GM21737 (cell line): ENCODE data around the gene L3MBTL1.

Experiments used
- ATAC-seq: cut with Tn5 transposase; IDR thresholded peaks from one replicate; pipeline ENCODE4 v1.9.1; 2021; ENCODE audit warnings: mild to moderate bottlenecking, moderate library complexity; ENCODE audit not compliant: unreplicated experiment

L3MBTL1 gene

GRCh38 chr20:43507150-43508080 is at the start of gene L3MBTL1:
Gene L3MBTL1 (plus strand): TSS chr20:43507697. CDS start chr20:43513504, 5,807 bp downstream.
- no peak for ATAC-seq

- peak; percentile 4 for ATAC-seq
Measured at GRCh38 chr20:43458422-43458924, 49.0 kb upstream of the L3MBTL1 start.

DNA sequence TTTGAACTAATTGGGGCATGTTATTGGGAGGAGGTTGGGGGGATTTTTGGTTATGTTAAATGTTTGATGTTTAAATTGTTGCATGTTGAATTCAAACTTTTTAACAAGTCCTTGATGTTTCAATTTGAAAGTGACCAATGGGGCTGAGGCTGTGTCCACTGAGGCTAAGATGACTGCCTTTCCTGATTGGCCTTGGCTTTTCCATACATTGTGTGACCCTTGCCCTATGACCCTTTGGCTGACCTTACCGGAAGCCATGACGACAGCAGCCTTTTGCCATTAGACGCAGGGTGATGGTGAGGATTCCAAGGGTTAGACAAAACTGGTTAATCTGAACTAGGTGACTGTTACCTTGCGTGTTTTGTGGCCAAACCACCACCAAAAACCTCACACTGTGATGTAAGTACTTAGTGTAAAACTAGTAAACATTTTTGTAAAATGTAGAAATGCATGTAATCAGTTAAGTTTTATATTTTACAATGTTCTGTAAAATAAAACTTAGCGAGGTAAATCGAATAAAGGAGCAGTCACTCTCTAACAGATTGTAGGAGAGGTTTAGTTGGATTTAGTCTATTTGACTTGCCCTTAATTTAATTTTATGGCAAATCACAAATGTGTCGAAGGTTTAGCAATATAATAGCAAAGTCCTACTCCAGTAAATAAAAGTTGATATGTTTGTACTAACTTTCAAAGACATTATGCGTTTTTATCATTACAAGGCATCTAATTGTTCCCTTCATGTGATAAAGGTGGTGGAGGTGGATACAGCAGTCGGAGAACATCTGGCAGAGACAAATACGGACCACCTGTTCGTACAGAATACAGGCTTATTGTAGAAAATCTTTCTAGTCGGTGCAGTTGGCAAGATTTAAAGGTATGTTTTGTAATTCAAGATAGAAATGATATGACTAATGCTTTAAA is 48.2 kb upstream of the L3MBTL1 start:
- no peak for ATAC-seq

DNA sequence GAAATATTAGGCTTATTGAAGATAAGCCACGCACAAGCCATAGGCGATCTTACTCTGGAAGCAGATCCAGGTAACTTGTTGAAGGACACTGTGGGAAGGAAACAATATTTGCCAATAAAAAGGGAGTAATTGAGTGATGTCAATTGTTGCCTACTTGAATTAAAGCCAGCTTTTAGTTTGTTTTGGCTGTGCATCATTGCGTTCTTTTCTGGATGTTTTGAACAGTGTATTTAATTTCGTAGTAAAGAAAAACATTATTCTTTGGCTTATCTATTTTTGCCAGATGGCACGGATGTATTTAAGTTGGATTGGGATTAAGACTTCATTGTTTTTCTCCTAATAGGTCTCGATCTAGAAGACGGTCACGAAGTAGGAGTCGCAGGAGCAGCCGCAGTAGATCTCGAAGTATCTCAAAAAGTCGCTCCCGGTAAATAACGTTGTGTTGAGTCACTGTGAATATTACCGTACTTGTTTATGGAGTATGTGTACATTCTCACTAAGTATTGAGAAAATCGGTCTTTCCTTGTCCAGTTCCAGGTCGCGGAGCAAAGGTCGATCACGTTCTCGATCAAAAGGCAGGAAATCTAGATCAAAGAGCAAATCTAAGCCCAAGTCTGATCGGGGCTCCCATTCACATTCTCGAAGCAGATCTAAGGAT is 47.2 kb upstream of the L3MBTL1 start:
- no peak for ATAC-seq

DNA sequence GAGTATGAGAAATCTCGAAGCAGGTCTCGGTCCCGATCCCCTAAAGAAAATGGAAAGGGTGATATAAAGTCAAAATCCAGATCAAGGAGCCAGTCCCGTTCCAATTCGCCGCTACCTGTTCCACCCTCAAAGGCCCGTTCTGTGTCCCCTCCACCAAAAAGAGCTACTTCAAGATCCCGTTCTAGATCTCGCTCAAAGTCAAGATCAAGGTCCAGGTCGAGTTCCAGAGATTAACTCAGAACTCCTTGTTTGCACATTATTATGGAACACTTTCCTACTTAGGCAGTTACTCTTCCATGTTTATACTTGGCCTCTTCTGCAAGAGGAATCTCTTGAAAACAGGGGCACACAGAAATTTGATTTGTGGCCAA is 46.7 kb upstream of the L3MBTL1 start:
- no peak for ATAC-seq

DNA sequence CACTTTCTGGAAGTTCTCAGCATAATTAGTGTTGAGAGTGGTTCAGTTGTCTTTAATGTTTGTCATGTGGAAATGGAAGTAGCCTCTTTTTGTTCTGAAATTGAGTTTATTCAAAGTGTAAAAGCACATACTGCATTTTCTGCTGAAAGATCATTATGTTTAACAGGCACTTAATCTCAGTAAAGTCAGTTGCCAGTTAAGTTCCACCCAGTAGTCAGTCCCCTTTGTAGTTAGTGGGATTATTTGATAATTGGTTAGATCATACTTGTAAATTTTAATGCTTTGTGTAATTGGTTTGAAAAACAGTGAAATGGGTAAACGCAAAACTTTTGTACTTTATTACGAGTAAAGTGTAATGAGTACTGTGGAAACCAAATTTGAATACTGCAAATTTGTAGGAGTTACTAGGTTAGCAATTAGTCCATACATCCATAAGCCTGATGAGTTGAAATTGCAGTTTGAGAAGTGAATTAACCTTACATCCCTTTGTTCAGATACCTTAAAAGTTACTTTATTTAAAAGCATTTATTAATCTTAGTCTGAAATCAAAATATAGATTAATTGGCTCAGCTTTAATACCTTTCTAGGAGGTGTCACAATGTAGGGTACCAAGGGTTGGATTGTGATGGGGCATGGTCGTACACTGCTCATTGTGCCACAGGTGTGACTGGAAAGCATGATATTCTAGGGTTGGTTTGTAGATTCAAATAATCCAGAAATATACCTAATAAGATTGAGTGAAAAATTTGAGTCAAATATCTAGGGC is 45.4 kb upstream of the L3MBTL1 start:
- ATAC-seq: no peak

GRCh38 chr20:43462660-43463526 is 44.6 kb upstream of the L3MBTL1 start:
- no peak for ATAC-seq

- ATAC-seq: no peak
Measured at GRCh38 chr20:43463527-43464218, 43.8 kb upstream of the L3MBTL1 start.

DNA sequence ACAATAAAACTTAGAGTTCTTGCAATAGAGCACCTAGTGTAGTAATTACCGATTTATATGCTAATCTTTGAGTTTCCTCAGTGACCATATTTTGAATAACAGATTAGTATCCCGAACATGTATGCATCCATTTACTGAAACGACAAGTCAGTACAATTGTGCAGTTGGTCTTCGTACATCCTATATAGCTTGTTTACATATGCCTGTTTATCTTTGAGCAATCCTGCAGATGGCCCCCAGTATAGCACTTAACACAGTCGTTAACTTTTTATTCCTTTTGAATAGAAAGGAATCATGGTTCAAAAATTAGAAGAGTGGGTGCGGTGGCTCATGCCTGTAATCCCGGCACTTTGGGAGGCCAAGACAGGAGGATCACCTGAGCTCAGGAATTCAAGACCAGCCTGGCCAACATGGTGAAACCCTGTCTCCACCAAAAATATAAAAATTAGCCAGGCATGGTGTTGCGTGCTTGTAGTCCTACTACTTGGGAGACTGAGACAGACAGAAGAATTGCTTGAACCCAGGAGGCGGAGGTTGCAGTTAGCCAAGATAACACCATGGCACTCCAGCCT is 43.2 kb upstream of the L3MBTL1 start:
- no peak for ATAC-seq

GRCh38 chr20:43465625-43465943 is 41.9 kb upstream of the L3MBTL1 start:
- no peak for ATAC-seq

DNA sequence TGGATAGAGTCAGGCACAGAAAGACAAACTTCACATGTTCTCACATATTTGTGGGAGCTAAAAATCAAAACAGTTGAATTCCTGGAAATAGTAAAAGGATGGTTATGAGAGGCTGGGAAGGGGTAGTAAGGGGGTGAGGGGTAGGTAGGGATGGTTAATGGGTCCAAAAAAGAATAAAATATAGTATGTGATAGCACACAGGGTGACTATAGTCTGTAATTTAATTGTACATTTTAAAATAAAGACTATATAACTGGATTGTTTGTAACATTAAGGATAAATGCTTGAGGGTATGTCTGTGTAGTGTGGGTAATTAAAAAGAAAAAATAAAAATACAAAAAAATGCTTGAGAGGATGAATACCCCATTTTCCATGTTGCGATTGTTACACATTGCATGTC is 39.9 kb upstream of the L3MBTL1 start:
- no peak for ATAC-seq

DNA sequence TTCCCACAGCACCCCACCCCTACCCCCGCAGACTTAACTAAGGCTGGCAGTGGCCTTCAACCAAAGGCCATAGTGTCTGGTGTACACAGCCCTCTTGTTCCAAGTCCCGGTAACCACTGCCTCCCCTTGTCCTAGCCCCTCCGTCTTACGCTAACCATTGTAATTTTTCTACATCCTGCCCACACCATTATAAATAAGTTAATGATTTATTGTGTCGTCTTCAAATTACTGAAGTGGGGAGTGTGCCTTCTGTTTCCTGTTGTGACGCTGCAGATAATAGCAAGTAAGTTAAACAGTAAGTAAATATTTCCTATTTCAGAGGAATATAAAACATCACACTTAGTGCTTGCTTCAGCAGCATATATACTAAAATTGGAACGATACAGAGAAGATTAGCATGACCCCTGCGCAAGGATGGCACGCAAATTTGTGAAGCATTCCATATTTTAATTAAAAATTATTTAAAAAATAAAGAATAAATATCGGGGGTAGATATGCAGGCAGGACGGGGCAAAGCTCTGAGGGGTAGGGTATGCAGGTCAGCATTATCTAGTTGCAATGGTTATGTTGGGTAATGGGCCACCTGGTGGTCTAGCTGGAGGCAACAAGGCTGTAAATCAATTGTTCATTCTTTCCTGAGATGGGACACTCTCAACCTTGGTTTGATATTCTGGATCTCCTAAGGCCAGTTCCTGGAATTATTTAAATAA is 34.7 kb upstream of the L3MBTL1 start:
- ATAC-seq: no peak

- ATAC-seq: no peak
Measured at GRCh38 chr20:43473381-43473704, 34.2 kb upstream of the L3MBTL1 start.

- ATAC-seq: no peak
Measured at GRCh38 chr20:43477193-43477592, 30.3 kb upstream of the L3MBTL1 start.

- ATAC-seq: no peak
Measured at GRCh38 chr20:43477619-43478018, 29.9 kb upstream of the L3MBTL1 start.

- no peak for ATAC-seq
Measured at GRCh38 chr20:43490038-43490437, 17.5 kb upstream of the L3MBTL1 start.

- ATAC-seq: no peak
Measured at GRCh38 chr20:43492101-43492500, 15.4 kb upstream of the L3MBTL1 start.

- ATAC-seq: no peak
Measured at GRCh38 chr20:43495388-43495787, 12.1 kb upstream of the L3MBTL1 start.
